Sciatic nerve (tissue), 2 donors: ENCODE results near the gene ACAP3. TPM values are rescaled to one million over a fixed set of nuclear protein-coding genes. Genes with fewer than 3 reads are reported as not detected.

Source experiments
- ATAC-seq: fragments of 200-7000 bp; cut with Tn5 transposase; one replicate; pipeline ENCODE4 v1.9.1; 2020; ENCODE audit warnings: mild to moderate bottlenecking, moderate library complexity
- DNase-seq: peaks from one replicate; pipeline ENCODE4 v3.0.0-alpha.2; 2020; ENCODE audit warnings: low spot score
- intact Hi-C: fragments of 100-400 bp; cut with DNase I; formaldehyde crosslinking; loops from one replicate; pipeline ENCODE4 v1.14.2; 2022
- microRNA-seq: library from miRNA; unstranded; fragments of <30 nt; microRNA quantifications from one replicate; pipeline ENCODE4 v1.2.0, GENCODE V29; 2020
- total RNA-seq: library from RNA; stranded (reverse); fragmentation: NEBNext Ultra II Directional; extraction: Animal tissue kit (Norgen Biotek cat#: 25700); gene quantifications from one replicate; pipeline ENCODE4 v1.2.1, GENCODE V29; 2021
- donor health status: DM: no; HTN: no; CAD: no.
- donor health status: DM: no; HTN: no; CAD: no.

The ACAP3 gene
- total RNA-seq, 1 donor from 2014 or later = 74.7 TPM

GRCh38 chr1:1243807-1244191 is 63.9 kb downstream of the ACAP3 start:
- intact Hi-C loops = no loop called here
- ATAC-seq = no peak

GRCh38 chr1:1243266-1243660 is 64.5 kb downstream of the ACAP3 start:
- no peak for ATAC-seq
- DNase-seq = no peak
- intact Hi-C loops = no loop called here

More at GRCh38 chr1:1243807-1244191, 63.9 kb downstream of the ACAP3 start:
- no peak for DNase-seq

GRCh38 chr1:1242461-1243265 is 65.1 kb downstream of the ACAP3 start:
- DNase-seq = no peak
- intact Hi-C loops = no loop called here
- ATAC-seq = no peak

Small RNA genes within 50 kb of the gene (microRNA-seq; reads per million reads assigned to microRNA genes)
- not detected for gene MIR6726
- not detected for gene MIR6727
- not detected for gene MIR6808

Other genes starting within 250 kb of the ACAP3 start
- not detected for gene RNF223, start 233.6 kb downstream of the ACAP3 start, total RNA-seq
- gene C1orf159, start 191.8 kb downstream of the ACAP3 start, total RNA-seq = 12.0 TPM
- gene TTLL10, start 134.1 kb downstream of the ACAP3 start, total RNA-seq = 0.71 TPM
- 0.58 TPM for gene TNFRSF18, start 101.3 kb downstream of the ACAP3 start, total RNA-seq
- 2.5 TPM for gene TNFRSF4, start 93.8 kb downstream of the ACAP3 start, total RNA-seq
- 94.9 TPM for gene SDF4, start 75.9 kb downstream of the ACAP3 start, total RNA-seq
- 10.9 TPM for gene B3GALT6, start 75.7 kb downstream of the ACAP3 start, total RNA-seq
- gene C1QTNF12, start 61.2 kb downstream of the ACAP3 start, total RNA-seq = 3.5 TPM
- gene UBE2J2, start 34.1 kb downstream of the ACAP3 start, total RNA-seq = 50.5 TPM
- 12.5 TPM for gene SCNN1D, start 27.5 kb downstream of the ACAP3 start, total RNA-seq
- 11.3 TPM for gene PUSL1, start 667 bp upstream of the ACAP3 start, total RNA-seq
- 111 TPM for gene INTS11, start 16.7 kb upstream of the ACAP3 start, total RNA-seq
- 15.7 TPM for gene CPTP, start 16.9 kb upstream of the ACAP3 start, total RNA-seq
- gene TAS1R3, start 23.4 kb upstream of the ACAP3 start, total RNA-seq = 0.49 TPM
- gene DVL1, start 41.5 kb upstream of the ACAP3 start, total RNA-seq = 91.4 TPM
- gene MXRA8, start 50.6 kb upstream of the ACAP3 start, total RNA-seq = 262 TPM
- gene AURKAIP1, start 67.3 kb upstream of the ACAP3 start, total RNA-seq = 58.9 TPM
- gene CCNL2, start 91.4 kb upstream of the ACAP3 start, total RNA-seq = 207 TPM
- 75.6 TPM for gene MRPL20, start 99.4 kb upstream of the ACAP3 start, total RNA-seq
- 11.2 TPM for gene ANKRD65, start 113.3 kb upstream of the ACAP3 start, total RNA-seq
- 175 TPM for gene VWA1, start 127.8 kb upstream of the ACAP3 start, total RNA-seq
- gene ATAD3C, start 141.8 kb upstream of the ACAP3 start, total RNA-seq = 2.4 TPM
- 28.6 TPM for gene ATAD3B, start 163.8 kb upstream of the ACAP3 start, total RNA-seq
- gene ATAD3A, start 204.2 kb upstream of the ACAP3 start, total RNA-seq = 19.4 TPM
- 7.1 TPM for gene TMEM240, start 232.7 kb upstream of the ACAP3 start, total RNA-seq